ENCODE results near the gene ZCCHC14. TPM values are rescaled to one million over a fixed set of nuclear protein-coding genes. Genes with fewer than 3 reads are reported as not detected.

Gene ZCCHC14
- total and polyA plus RNA-seq, 2 of the 13 experiments (the other 11 are each of a cell fraction or from before 2014, with no cell fraction given) = 12.4 to 12.5 TPM

DNA sequence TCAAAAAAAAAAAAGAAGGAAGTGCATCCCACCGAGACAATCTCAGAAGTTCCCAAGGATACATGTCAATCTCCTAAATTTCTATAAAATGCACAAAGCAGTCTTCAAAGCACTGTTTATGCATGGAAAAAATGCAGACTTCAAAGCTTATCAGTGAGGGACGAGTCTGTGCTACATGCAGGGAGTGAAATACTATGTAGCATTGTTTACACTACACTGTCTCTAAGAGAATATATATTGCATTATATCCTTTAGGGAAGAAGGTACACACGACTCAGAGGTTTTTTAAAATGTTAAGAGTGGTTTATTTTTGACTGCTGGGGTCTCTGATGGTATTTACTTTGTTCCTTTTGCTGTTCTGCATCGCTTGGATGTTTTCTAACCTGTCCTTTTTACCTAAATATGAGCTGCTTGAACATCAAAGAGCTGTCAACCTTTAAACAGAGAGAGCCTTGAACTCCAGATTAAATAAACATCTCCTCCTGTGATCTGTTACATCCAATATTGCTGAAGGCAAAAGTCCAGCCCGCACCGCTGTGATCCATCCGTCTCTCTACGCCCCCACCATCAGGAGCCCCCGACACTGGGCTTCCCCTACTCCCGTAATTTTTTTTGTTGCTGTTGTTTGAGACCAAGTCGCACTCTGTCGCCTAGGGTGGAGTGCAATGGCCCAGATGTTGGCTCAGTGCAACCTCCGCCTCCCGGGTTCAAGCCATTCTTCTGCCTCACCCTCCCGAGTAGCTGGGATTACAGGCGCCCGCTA, 110.6 kb downstream of the ZCCHC14 start (continued):
- TF ChIP-seq TOPORS (CRISPR knock-in tag; IDR thresholded peaks at IDR 0.05) (no peak; the same call in 1 of the 2 replicates), JUN (CRISPR knock-in tag; IDR thresholded peaks at IDR 0.05) (peak; percentile 79; the same call in 1 of the 2 replicates), RFX3 (CRISPR knock-in tag; IDR thresholded peaks at IDR 0.05) (no peak), ZNF619 (CRISPR knock-in tag; IDR thresholded peaks at IDR 0.05) (no peak), ZSCAN9 (CRISPR knock-in tag; IDR thresholded peaks at IDR 0.05; ENCODE audit: borderline replicate concordance) (no peak; the same call in 1 of the 2 replicates), ZSCAN20 (CRISPR knock-in tag; IDR thresholded peaks at IDR 0.05; ENCODE audit: borderline replicate concordance) (no peak; the same call in none of the 2 replicates), ZNF331 (CRISPR knock-in tag; IDR thresholded peaks at IDR 0.05) (no peak), FOXO1 (CRISPR knock-in tag; IDR thresholded peaks at IDR 0.05) (peak; percentile 93), RAD21 (CRISPR knock-in tag; IDR thresholded peaks at IDR 0.05) (no peak), ZNF563 (CRISPR knock-in tag; IDR thresholded peaks at IDR 0.05) (no peak), HNRNPUL1 (IDR thresholded peaks at IDR 0.05; ENCODE audit: low read depth, low read length) (peak; percentile 33; the same call in 1 of the 2 replicates), IKZF1 (IDR thresholded peaks at IDR 0.05) (no peak), ZNF776 (CRISPR knock-in tag; IDR thresholded peaks at IDR 0.05) (no peak), KLF6 (CRISPR knock-in tag; IDR thresholded peaks at IDR 0.05) (peak; percentile 58; the same call in 1 of the 2 replicates), ZNF747 (CRISPR knock-in tag; IDR thresholded peaks at IDR 0.05; ENCODE audit: borderline replicate concordance) (peak; percentile 22; the same call in 1 of the 2 replicates), ZNF33B (CRISPR knock-in tag; IDR thresholded peaks at IDR 0.05) (no peak), ZNF296 (CRISPR knock-in tag; conservative IDR thresholded peaks at IDR 0.05) (no peak)
- TF ChIP-seq, protein P1, sequence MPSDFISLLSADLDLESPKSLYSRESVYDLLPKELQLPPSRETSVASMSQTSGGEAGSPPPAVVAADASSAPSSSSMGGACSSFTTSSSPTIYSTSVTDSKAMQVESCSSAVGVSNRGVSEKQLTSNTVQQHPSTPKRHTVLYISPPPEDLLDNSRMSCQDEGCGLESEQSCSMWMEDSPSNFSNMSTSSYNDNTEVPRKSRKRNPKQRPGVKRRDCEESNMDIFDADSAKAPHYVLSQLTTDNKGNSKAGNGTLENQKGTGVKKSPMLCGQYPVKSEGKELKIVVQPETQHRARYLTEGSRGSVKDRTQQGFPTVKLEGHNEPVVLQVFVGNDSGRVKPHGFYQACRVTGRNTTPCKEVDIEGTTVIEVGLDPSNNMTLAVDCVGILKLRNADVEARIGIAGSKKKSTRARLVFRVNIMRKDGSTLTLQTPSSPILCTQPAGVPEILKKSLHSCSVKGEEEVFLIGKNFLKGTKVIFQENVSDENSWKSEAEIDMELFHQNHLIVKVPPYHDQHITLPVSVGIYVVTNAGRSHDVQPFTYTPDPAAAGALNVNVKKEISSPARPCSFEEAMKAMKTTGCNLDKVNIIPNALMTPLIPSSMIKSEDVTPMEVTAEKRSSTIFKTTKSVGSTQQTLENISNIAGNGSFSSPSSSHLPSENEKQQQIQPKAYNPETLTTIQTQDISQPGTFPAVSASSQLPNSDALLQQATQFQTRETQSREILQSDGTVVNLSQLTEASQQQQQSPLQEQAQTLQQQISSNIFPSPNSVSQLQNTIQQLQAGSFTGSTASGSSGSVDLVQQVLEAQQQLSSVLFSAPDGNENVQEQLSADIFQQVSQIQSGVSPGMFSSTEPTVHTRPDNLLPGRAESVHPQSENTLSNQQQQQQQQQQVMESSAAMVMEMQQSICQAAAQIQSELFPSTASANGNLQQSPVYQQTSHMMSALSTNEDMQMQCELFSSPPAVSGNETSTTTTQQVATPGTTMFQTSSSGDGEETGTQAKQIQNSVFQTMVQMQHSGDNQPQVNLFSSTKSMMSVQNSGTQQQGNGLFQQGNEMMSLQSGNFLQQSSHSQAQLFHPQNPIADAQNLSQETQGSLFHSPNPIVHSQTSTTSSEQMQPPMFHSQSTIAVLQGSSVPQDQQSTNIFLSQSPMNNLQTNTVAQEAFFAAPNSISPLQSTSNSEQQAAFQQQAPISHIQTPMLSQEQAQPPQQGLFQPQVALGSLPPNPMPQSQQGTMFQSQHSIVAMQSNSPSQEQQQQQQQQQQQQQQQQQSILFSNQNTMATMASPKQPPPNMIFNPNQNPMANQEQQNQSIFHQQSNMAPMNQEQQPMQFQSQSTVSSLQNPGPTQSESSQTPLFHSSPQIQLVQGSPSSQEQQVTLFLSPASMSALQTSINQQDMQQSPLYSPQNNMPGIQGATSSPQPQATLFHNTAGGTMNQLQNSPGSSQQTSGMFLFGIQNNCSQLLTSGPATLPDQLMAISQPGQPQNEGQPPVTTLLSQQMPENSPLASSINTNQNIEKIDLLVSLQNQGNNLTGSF (CRISPR knock-in tag; IDR thresholded peaks at IDR 0.05) = 0 out of 2 replicates have a peak, but pooled peaks have one; percentile 22
- TF ChIP-seq, protein P2, sequence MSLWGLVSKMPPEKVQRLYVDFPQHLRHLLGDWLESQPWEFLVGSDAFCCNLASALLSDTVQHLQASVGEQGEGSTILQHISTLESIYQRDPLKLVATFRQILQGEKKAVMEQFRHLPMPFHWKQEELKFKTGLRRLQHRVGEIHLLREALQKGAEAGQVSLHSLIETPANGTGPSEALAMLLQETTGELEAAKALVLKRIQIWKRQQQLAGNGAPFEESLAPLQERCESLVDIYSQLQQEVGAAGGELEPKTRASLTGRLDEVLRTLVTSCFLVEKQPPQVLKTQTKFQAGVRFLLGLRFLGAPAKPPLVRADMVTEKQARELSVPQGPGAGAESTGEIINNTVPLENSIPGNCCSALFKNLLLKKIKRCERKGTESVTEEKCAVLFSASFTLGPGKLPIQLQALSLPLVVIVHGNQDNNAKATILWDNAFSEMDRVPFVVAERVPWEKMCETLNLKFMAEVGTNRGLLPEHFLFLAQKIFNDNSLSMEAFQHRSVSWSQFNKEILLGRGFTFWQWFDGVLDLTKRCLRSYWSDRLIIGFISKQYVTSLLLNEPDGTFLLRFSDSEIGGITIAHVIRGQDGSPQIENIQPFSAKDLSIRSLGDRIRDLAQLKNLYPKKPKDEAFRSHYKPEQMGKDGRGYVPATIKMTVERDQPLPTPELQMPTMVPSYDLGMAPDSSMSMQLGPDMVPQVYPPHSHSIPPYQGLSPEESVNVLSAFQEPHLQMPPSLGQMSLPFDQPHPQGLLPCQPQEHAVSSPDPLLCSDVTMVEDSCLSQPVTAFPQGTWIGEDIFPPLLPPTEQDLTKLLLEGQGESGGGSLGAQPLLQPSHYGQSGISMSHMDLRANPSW (CRISPR knock-in tag; IDR thresholded peaks at IDR 0.05; ENCODE audit: borderline replicate concordance) = no peak; the same call in 1 of the 2 replicates
- TF ChIP-seq, protein P3, sequence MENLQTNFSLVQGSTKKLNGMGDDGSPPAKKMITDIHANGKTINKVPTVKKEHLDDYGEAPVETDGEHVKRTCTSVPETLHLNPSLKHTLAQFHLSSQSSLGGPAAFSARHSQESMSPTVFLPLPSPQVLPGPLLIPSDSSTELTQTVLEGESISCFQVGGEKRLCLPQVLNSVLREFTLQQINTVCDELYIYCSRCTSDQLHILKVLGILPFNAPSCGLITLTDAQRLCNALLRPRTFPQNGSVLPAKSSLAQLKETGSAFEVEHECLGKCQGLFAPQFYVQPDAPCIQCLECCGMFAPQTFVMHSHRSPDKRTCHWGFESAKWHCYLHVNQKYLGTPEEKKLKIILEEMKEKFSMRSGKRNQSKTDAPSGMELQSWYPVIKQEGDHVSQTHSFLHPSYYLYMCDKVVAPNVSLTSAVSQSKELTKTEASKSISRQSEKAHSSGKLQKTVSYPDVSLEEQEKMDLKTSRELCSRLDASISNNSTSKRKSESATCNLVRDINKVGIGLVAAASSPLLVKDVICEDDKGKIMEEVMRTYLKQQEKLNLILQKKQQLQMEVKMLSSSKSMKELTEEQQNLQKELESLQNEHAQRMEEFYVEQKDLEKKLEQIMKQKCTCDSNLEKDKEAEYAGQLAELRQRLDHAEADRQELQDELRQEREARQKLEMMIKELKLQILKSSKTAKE (CRISPR knock-in tag; IDR thresholded peaks at IDR 0.05; ENCODE audit: borderline replicate concordance) = peak; percentile 93

Measured in HepG2 (cell line).